Choroid plexus epithelial cell (primary cell): Measurements from ENCODE around the gene PCED1A.
A peak's percentile ranks its signal among the peaks of the same experiment; 100 is the strongest.

ENCODE experiments used
- DNase-seq: peaks from one replicate; pipeline ENCODE4 v3.0.0-alpha.2; 2010; ENCODE audit warnings: low read depth
- H3K4me3 ChIP-seq: 2 replicates; pipeline ENCODE4 v1.5.1; 2011; ENCODE audit warnings: low read depth, mild to moderate bottlenecking, control low read depth, low read length, moderate library complexity
- TF ChIP-seq, protein P1 (sequence below): conservative IDR thresholded peaks from 2 replicates; pipeline ENCODE4 v1.5.1; 2011; ENCODE audit warnings: low read depth, mild to moderate bottlenecking, control low read depth, inconsistent platforms, low read length, moderate library complexity

Gene PCED1A

GRCh38 chr20:2804852-2805688, 35.4 kb downstream of the PCED1A start:
- H3K4me3 ChIP-seq: no peak overlapping the region
- TF ChIP-seq, protein P1, sequence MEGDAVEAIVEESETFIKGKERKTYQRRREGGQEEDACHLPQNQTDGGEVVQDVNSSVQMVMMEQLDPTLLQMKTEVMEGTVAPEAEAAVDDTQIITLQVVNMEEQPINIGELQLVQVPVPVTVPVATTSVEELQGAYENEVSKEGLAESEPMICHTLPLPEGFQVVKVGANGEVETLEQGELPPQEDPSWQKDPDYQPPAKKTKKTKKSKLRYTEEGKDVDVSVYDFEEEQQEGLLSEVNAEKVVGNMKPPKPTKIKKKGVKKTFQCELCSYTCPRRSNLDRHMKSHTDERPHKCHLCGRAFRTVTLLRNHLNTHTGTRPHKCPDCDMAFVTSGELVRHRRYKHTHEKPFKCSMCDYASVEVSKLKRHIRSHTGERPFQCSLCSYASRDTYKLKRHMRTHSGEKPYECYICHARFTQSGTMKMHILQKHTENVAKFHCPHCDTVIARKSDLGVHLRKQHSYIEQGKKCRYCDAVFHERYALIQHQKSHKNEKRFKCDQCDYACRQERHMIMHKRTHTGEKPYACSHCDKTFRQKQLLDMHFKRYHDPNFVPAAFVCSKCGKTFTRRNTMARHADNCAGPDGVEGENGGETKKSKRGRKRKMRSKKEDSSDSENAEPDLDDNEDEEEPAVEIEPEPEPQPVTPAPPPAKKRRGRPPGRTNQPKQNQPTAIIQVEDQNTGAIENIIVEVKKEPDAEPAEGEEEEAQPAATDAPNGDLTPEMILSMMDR: no peak
- DNase-seq: no peak

- no peak for DNase-seq
- TF ChIP-seq, protein P1: no peak
- no peak overlapping the region for H3K4me3 ChIP-seq
These were observed 36.2 kb downstream of the PCED1A start for GRCh38 chr20:2804041-2804828.

GRCh38 chr20:2801286-2801728, 39.1 kb downstream of the PCED1A start:
- DNase-seq: no peak
- TF ChIP-seq, protein P1: no peak
- no peak overlapping the region for H3K4me3 ChIP-seq

- no peak for DNase-seq
- peak within 1 kb of the TSS; percentile 60 for H3K4me3 ChIP-seq
- TF ChIP-seq, protein P1: peak; percentile 1
These were observed 39.8 kb downstream of the PCED1A start, which contains the start of gene CPXM1 for GRCh38 chr20:2800521-2801285. Gene CPXM1, minus strand, starts transcription at chr20:2800627. Its CDS starts 55 bp downstream, at chr20:2800572.

DNA sequence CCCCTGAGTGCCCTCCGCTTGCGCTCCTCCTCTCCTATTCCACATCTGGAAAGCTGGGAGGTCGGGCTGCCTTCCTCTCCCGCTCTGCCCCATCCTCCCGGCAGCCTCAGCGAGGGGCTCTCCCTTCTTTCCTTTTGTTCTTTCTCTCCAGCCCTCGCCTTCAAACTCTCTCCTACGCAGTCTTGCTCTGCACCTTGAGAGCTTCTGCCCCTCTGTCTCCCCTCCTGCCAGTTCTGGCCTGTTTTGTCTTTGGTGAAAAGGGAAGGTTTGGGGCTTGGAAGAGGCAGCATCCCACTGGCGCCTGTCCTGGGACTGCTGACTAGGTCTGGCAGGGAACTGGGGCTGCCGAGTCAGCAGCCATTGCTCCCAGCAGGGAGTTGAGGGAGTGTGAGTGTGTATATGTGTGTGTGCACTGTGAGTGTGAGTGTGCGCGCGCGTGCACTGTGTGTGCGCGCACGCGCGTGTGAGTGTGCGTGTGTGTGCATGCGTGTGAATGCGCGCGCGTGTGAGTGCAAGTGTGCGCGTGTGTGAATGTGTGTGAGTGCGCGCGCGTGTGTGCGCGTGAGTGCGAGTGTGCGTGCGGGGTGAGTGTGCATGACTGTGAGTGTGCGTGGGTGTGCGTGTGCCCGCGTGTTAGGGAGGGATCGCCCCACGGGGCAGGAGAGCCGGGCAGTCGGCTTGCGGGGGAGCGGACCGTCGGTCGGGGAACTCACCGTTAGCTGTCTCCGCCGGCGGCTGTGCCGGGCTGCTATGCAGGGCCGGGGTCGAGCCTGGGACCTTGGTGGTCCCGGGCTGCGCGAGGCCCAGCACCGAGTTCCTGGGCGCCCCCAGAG, 40.6 kb downstream of the PCED1A start:
- TF ChIP-seq, protein P1: no peak
- DNase-seq: no peak
- peak overlapping the region; percentile 60 for H3K4me3 ChIP-seq

- peak overlapping the region; percentile 60 for H3K4me3 ChIP-seq
- DNase-seq: no peak
- TF ChIP-seq, protein P1: no peak
These were observed 41.2 kb downstream of the PCED1A start for GRCh38 chr20:2799271-2799670.
